Activated CD8-positive, alpha-beta memory T cell treated with anti-CD3 and anti-CD28 coated beads, Interleukin-2, amount 50 U/mL, for 1 hour (primary cell): ENCODE measurements around the gene ELAVL3.
"Not testable (repeated sequence)": the region's sequence is repeated elsewhere in the genome, so short reads cannot be mapped to it uniquely, and the experiment has no call there.

Experiments used
- DNase-seq: peaks from one replicate; pipeline ENCODE4 v3.0.0-alpha.2; 2020; ENCODE audit errors: extremely low read depth

Gene ELAVL3

DNA sequence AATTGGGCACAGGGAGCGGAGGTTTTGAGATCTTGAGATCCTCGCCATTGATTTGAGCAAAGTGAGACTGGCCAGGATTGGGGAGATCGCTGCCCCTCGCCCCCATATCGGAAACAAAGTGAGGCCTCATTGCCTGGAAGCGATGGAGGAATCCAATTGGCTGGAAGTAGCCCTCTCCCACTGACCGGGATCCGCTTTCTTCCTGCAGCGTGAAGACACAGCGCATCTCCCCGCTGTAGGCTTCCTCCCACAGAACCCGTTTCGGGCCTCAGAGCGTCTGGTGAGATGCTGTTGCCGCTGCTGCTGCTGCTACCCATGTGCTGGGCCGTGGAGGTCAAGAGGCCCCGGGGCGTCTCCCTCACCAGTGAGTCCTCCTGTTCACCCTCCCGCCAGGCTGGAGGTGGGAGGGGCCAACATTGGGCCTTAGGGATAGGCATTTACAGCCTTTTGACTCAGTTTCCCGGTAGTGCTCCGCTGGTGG, 45.0 kb downstream of the ELAVL3 start:
- DNase-seq: no peak

DNA sequence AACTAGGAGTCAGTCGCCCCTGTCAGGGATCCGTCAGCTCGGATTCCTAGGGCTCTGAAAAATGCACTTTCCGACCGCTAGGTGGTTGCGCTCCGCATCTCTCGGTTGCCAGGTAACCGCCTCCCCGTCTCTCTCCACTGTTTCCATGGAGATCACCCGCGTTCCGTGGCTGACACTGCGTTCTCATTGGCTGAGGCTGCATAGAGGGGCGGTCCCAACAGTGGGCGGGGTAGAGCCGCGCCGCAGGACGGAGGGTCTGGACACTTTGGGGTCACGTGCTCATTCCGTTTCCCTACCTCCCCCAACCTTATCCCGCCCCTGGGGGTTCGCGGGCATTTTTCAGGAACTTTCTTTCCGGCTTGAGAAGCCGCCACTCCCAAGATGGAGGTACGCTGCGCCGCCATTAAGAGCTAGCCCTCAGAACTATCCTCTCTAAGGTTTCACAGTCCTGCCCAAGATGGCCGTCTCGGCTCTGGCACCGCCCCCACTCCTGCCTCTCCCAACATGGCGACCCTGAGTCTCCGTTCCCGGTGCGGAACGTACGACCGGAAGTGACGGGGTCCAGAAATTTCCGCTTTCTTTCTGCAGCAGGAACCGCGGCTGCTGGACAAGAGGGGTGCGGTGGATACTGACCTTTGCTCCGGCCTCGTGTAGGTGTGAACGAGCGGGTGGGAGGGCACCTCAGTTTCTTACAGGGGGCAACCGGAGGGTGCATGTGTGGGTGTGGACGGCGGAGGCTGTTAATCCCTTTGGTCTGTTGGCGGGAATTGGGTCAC, 45.6 kb downstream of the ELAVL3 start, which contains the start of the genes ODAD3 and PRKCSH:
Gene ODAD3, minus strand, starts transcription at position 65 of the 776 bp plus-strand sequence. CDS start 105 bp downstream, outside the sequence.
Gene PRKCSH, plus strand, starts transcription at position 579 of the 776 bp plus-strand sequence. CDS start 483 bp downstream, outside the sequence.
- DNase-seq: peak; percentile 95

DNA sequence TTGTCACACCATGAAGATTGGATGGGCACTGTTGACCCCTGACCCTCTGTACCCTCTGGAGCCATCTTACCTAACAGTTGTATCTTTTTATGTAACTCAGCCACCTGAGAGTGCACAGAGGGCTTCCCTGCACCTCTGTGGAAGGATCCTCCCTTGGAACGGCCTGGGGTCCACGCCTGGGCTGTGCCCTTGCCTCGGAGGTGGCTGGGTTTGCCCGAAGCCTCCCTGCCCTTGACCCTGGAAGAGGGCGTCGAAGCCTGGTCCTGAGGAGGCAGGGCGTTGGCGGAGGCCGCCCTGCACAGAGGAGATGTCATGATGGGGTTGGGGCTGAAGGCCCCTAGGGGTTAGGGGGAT, 46.2 kb downstream of the ELAVL3 start:
- DNase-seq: no peak

DNA sequence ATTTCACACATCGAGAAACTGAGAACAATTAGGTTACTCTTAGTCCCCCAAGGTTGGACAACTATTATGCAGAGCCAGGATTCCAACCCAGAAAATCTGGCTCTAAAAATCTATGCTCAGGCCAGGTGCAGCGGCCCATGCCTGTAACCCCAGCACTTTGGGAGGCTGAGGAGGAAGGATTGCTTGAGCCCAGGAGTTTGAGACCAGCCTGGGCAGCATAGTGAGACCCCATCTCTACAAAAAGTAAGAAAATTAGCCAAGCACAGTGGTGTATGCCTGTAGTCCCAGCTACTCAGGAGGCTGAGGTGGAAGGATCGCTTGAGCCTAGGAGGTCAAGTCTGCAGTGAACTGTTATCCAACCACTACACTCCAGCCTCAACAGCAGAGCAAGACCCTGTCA, 47.3 kb downstream of the ELAVL3 start:
- not testable (repeated sequence) for DNase-seq

DNA sequence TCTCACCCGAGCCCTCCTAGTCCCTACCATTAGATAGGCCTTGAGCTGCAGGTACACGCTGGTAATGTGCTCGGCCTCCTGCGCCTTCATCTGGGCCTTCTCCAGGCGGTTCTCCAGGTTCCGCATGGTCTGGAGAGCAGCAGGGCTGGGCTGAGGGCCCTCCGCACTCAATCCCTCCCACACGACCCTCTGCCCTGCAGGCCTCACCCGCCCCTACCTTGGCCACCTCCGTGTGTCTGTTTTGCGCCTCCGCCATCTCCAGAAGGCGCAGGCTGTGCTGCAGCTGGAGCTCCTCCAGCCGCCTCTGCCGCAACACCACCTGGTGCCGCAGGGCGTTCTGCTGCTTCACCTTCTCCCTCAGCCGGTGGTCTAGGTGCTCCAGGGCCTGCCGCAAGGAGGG, 54.2 kb downstream of the ELAVL3 start:
- DNase-seq: no peak

DNA sequence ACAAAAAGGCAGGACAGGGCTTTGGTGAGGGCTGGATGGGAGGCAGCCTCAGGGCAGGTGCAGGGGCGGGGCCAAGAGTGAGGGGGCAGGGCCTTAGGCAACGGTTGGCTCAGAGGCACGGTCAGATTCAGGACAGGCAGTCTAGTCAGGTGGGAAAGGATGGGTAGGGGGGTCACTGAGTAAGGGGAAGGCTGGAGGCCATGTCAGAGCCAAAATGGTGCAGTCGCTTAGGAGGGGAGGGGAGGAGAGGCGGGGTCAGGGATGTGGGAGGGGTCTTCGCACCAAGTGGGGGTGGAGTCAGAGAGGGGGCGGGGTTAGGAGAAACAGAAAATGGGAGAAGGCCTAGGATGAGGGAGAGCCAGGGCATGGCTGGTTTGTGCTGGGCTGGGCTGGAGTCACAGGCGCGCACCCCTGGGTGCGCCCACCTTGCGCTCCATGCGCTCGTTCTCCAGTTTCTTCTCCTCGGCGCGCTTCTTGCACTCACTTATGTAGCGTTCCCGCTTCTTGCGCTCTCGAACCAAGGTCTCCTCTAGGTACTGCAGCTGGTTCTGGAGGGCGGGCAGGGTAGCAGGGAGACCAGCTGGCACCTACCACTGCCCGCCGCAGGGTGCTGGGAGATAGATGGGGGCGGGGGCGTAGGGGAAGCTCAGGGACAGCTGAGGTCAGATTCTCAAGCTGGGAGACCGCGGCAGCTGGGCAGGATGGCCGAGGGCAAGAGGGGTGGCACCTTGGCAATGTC, 55.0 kb downstream of the ELAVL3 start:
- no peak for DNase-seq

DNA sequence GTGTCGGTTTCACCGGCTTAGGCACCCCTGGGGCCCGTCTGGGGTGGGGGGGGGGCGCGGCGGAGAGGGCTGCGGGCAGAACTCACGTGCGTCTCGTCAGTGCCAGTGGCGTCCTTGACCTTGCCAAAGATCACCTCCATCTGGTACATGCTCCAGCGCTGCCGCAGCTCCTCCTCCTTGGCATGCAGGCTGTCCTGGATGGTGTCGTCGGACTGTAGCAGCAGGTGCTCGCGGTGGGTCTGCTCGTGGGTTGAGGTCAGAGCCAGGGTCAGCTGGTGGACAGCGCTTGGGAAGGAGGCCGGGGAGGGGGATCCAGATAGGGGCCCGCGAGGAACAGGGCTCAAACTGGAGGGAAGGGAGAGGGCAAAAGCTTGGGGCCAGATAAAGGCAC, 57.1 kb downstream of the ELAVL3 start:
- no peak for DNase-seq

DNA sequence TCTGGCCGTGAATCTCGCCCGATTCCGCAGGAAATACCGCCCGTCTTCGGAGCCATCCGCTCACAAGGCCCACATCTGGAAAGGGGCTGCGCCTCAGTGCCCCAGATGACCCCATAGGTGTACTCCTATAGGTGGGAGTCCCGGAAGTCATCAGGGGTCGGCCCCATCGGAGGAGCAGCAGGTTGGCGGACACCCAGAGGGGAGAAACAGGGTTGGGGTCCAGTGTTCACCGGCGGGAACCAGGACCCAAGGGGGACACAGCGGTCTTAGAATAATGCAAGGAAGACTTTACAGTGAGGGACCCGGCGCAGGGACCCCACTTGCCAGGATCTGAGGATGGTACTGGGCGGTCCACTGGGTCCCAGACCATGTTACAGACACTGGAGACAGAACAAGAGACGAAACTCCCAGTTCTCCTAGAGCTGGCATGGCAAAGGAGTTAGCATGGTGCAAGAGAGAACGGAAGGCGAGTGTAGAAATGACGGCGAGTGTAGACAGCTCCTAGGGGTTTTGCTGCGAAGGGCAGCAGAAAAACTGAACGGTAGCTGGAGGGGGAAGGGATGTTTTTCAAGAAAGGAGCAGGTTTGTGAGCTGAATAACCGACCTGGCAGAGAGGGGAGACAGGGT, 57.6 kb downstream of the ELAVL3 start:
- DNase-seq: no peak

DNA sequence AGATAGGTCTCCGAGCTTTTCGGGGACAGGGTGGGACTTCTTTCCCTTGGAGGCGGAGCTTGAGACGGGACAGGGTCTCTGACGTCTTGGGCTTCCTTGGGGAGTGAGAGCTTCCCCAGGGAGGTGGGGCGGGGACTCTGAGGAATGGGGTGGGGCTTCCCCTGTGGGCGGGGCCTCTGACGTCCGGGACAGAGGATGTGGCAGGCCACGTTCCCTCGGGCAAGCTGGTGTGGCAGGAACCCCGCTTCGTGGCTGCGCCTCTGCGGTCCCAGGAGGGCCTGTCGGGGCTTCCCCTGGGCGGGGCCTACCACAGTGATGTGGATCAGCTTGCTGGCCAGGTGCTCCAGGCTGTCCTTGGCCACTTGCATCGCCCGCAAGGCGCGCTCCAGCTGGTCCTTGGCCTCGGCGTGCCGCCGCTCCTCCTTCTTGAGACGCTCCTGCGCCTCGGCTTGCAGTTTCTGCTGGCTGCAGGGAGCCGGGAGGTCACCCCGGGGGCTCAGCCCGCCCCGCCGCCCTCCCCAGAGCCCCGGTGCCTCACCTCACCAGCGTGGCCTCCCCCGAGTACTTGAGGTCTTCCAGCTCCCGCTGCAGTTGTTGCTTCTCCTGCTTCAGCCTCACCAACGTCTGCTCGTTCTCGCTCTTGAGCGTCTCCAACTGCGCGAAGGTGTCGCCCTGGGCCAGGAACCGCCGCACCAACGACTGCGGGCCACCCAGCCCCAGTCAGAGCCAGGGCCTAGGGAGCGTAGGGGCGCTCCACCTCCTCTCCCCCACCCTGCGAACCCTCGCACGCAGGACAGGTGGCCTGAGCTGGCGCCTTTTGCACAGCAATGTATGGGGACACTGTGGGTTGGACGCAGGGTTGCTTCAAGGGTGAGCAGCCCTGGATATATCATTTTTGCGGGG, 58.4 kb downstream of the ELAVL3 start:
- DNase-seq: no peak

DNA sequence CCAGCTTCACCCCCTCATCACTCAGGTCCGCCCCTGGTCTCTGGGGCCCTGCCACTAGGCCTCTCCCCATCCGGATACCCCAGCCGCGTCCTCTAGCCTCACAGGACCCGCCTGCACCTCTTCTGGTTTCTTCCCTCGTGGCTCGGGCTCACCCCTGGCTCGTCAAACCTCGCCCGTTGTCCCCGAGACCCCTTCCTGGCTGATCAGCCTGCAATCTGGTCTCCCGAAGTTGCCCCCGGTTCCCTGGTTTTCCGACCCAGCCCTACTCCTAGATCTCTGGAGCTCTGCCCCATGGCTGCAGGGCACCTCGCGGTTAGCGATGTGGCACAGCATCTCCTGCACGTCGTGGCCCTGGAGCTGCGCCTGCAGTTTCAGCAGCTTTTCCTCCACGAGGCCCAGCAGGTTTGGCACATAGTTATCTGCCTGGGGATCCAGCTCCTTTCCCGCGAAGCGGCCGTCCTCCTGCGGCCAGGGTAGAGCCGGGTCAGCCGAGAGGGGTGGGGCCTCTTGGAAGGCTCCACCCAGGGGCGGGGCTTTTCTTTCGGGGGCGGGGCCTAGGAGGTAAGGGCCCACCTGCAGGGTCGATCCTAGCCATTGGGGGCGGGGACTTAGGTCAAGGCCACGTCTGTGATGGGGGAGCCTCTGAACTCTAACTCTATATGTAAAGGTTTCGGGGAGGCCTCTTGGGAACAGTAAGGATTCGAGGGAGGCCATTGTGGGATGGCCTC, 59.3 kb downstream of the ELAVL3 start:
- no peak for DNase-seq

DNA sequence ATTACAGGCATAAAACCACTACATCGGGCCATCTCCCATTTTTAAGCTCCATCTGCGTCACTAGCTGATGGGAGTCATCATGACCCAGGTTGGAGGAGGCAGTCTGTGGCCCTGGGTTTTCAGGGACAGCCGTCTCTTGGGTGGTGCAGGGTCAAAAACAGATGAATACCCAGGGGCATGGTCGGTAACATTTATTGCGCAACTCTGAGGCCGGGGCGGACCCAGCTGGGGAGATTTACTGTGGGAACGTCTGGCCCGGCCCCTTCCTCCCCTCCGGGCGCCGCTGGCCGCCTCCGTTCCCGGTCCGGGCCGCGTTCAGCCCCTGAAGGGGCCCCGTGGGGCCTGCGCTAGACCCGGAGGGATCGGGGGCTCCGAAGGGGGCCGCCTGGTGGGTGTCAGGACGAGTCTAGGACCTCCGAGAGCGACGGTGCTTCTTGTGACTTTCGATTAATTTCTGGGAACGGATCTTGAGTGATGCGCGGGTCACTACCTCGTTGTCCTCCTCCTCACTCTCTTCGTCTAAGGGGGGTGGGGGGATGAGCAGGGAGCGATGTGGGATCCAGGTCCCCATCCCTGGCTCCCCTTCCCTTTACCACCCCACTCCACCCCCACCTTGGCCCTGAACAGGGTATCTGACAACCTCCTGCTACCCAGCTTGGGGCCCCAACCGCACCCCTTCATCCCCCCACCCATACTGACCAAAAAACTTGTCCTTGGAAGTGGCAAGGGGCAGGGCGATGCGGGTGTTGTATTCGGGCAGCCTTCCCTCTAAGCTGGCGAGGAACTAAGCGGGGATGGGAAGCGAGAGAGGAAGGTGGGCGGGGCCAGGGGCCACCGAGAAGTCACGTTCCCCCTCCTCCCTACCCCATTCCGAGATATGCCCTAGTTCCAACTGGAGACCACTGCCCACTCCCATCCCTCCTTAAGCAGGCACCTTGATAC, 60.1 kb downstream of the ELAVL3 start:
- DNase-seq: no peak

DNA sequence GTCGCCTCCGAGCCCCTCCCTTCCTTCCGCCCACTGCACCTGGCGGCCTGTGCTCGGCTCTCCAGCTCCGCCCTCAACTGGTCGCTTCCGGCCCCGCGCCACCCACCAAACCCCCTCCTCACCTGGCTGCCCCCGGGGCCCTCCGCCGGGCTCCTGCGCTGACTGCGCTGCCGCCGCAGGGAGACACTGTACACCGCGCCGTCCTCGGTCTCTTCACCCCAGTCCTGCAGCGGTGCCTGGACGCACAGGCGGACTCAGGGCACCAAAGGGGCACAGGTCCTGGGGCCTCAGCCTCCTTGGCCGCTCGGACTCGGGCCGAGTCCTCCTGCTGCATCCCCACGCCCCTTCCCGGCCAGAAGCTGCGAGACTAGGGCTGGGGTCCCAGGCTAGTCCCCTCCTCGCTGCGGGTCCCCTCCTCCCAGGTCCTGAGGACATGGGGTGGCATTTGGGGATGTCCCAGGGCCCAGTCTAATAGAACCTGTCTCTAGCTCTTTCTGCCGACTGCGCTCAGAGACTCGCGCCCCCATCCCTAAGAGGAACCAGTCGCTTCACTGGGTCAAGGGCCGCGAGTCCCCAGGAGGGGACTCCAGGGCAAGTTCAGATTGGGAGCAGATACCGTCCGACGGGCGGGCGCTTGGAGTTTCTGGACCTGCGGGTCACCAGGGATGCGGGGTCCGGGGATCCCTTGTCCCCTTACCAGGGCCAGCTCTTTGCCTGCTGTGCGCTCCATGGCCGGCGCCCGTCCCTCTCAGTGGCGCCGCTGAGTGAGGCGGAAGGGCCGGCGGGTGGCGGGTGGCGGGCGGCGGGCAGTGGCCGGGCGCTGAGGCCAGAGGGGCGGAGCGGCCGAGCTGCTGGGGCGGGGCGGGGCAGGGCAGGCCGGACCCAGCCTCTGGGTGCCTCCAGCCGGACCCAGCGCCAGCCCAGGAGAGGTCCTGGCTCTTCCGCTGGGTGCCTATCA, 62.0 kb downstream of the ELAVL3 start, which contains the start of gene RGL3:
Gene RGL3, minus strand, starts transcription at position 766 of the 958 bp plus-strand sequence. Its CDS starts 36 bp downstream, at position 730.
- DNase-seq: no peak

DNA sequence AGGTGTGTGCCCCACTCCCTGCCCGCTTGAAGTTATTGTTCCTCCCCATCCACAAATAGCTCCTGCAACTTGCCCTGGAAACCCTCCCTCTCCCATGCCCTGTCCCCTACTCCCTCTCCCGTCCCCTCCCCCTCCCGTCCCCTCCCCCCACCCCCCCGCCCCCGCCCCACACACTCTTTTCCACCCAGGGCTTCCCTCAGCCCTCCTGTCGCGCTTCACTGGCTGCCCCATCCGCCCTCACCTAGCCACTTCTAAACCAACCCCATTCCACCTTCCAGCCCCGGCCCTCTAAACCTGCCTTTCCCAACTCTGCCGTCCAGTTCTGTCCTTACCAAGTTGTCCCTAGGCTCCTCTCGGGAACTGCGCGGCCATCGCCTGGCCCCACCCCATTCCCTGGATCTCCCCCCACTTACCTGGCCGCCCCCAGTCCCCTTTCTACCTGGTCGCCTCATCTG, 62.7 kb downstream of the ELAVL3 start:
- no peak for DNase-seq

DNA sequence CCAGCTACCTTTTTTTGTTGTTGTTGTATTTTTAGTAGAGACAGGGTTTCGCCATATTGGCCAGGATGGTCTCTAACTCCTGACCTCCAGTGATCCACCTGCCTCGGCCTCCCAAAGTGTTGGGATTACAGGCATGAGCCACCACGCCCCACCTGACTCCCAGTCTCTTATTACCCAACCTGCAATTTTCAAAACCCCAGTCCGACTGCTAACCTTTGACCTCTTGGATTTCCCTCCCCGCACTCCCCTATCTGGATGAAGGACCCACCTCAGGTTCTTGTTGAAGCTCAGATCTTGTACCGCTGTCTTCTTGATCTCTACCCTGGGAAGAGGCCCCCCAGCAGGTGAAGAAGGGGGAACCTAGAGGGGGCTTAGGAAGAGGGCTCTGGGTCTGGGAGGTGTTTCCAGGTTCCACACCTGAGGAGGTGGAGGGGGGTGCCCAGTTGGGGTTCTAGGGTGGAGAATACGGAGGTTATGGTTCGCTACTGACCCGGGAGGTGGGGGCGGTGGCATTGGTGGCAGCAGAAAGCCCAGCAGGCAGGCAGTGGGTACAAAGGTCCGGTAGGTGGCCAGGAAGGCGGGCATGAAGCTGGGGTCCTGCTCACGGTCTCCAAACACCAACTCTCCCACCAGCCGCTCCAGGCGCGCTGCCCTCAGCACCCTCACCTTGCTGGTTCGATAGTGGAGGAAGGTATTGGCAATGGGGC, 64.3 kb downstream of the ELAVL3 start:
- DNase-seq: no peak

DNA sequence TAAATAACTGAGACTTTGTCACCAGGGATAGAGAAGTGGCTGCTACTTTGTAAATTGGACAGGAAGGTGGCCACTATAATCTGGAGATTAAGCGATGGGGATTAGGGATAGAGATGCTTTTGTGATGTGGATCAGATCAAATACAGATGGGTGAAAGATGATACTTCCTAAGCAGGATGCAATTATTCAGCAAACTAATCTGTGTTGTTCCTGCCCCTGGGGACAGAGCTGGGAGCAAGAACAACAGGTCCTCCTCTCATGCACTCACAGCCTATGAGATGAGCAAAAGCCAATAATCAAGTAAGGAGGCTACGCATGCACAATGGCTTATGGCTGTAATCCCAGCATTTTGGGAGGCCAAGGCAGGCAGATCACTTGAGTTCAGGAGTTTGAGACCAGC, 66.3 kb downstream of the ELAVL3 start:
- no peak for DNase-seq

DNA sequence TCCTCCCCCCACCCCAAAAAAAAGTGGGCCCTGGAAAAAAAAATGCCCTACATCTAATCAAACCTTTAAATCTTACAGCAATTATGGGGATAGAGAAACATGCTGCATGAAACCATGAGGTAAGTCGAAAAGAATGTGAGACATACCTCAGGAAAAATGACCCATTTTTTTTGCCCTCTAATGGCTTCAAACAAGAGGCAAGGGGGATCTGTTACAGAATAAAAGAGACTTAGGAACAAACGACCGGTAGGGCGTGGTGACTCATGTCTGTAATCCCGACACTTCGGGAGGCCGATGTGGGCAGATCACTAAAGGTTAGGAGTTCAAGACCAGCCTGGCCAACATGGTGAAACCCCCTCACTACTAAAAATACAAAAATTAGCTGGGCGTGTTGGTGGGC, 70.2 kb downstream of the ELAVL3 start:
- no peak for DNase-seq

DNA sequence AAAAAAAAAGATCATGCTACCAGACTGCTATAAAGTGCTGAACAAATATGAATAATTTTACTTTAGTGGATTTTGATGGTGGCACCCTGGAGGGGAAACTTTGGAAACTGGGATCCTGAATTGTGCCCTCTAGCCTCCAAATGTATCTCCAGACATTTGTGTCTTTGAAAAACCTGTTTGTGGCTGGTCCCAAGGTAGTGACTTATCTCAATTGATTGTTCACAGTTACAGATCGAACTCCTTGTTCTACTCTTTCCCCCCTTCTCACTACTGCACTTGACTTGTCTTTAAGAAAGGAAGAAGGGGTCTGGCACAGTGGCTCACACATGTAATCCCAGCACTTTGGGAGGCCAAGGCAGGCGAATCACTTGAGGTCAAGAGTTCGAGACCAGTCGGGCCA, 72.3 kb downstream of the ELAVL3 start:
- DNase-seq: no peak
